ENCODE measurements around the gene OFD1. TPM values are rescaled to one million over a fixed set of nuclear protein-coding genes. Genes with fewer than 3 reads are reported as not detected.

The OFD1 gene
- total RNA-seq, 2 donors from 2014 or later = 25.9 to 29.7 TPM

DNA sequence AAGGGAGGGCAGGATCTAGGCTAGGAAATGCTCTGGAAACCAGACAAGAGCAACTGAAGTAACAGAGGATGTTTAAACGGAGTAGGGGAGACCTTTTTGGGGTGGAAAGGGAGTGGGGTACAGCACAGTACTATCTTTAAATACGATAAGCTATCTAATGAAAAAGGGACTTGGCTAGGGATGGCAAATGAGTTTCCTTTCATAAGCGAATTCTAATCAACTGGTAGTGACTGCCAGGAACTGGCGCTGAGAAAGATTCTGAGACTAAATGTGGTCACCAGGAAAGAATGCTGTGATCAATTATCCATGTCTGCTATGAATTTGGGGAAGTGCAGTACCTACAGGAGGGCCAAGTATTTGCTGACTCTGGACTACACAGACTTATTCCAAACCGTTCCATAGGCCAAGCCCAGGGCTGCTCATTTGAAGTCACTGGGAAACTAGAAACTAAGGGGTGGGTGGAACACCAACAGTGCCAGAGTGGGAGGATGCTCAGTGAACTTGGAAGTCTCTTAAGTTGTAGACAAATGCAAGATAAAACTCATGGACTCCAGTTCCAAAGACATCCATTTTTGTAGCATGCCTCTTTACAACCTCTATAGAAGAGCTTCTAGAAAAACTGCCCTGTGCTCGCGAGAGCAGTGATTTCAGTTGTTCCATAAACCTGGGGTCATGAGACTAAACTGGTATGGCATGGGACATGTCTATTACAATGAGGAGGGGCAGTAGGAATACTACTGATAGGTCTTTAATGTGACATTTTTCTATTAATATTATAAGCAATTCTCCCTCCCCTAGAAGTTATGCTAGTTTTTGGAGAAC, 2.1 kb upstream of the OFD1 start:
- Histone ChIP-seq H3K27me3 (ENCODE audit: control insufficient read depth, insufficient read depth, low read length, poor library complexity, severe bottlenecking) (no peaks in the 10 kb centered on the region), H3K4me1 (ENCODE audit: control insufficient read depth, insufficient read depth, low read length) (no peaks in the 10 kb centered on the region), H3K27ac (ENCODE audit: low read depth, low read length) (no peak overlapping the region), H3K4me3 (ENCODE audit: low read length) (peak overlapping the region; percentile 89), H3K9me3 (ENCODE audit: control insufficient read depth, low read length) (no peaks in the 10 kb centered on the region), H3K36me3 (ENCODE audit: control insufficient read depth, insufficient read depth, low read length) (peaks cover 6% of the 10 kb centered on the region), H3K9ac (ENCODE audit: extremely low read depth, low read length, poor library complexity, severe bottlenecking) (no peak overlapping the region)
- Mint-ChIP-seq H3K36me3 (ENCODE audit: low read depth) (peaks cover 19% of the 10 kb centered on the region), H3K27ac (no peak overlapping the region), H3K4me3 (no peak overlapping the region), H3K9me3 (peaks cover 62% of the 10 kb centered on the region), H3K4me1 (peaks cover 15% of the 10 kb centered on the region), H3K27me3 (ENCODE audit: insufficient read depth) (no peaks in the 10 kb centered on the region)
- DNase-seq = no peak
- no peak for TF ChIP-seq CTCF (conservative IDR thresholded peaks at IDR 0.05)
- WGBS, 2 experiments (ENCODE audit: insufficient coverage in 1 of 2, insufficient read length in 1 of 2) = 93 to 100% methylated on average over 3 to 5 of the region's 7 CpGs

DNA sequence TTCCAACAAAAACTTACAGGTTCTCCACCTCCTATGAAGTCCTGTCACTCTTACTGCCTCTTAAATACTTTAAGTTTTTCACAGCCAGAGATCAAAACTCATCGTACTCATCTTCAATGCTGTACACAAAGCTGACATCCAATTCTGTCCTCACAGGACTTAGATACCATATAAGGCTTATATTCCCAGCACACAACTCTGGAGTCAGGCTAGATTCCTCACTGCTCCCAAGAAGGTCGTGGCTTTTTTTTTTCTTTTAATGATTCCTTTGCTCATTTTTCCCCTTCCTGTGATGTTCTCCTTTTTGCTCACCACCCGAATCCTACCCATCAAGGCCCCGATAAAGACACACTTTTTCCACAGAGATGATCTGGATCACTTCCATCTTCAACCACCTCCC, 1.0 kb upstream of the OFD1 start:
- DNase-seq = no peak
- Mint-ChIP-seq H3K4me3 (peak overlapping the region; percentile 74), H3K27ac (peak overlapping the region; percentile 80), H3K27me3 (ENCODE audit: insufficient read depth) (no peaks in the 10 kb centered on the region), H3K36me3 (ENCODE audit: low read depth) (peaks cover 18% of the 10 kb centered on the region), H3K4me1 (peaks cover 15% of the 10 kb centered on the region), H3K9me3 (peaks cover 57% of the 10 kb centered on the region)
- TF ChIP-seq CTCF (conservative IDR thresholded peaks at IDR 0.05) = no peak
- H3K4me1 ChIP-seq (ENCODE audit: control insufficient read depth, insufficient read depth, low read length) = no peaks in the 10 kb centered on the region
- peak overlapping the region; percentile 80 for H3K9ac ChIP-seq (ENCODE audit: extremely low read depth, low read length, poor library complexity, severe bottlenecking)
- H3K4me3 ChIP-seq (ENCODE audit: low read length) = peak overlapping the region; percentile 89
- no peaks in the 10 kb centered on the region for H3K9me3 ChIP-seq (ENCODE audit: control insufficient read depth, low read length)
- H3K27me3 ChIP-seq (ENCODE audit: control insufficient read depth, insufficient read depth, low read length, poor library complexity, severe bottlenecking) = no peaks in the 10 kb centered on the region
- H3K36me3 ChIP-seq (ENCODE audit: control insufficient read depth, insufficient read depth, low read length) = peaks cover 6% of the 10 kb centered on the region
- H3K27ac ChIP-seq (ENCODE audit: low read depth, low read length) = no peak overlapping the region
- 65 to 80% methylated on average over 1 to 4 of the region's 4 CpGs for WGBS, 2 experiments (ENCODE audit: insufficient coverage in 1 of 2, insufficient read length in 1 of 2)

DNA sequence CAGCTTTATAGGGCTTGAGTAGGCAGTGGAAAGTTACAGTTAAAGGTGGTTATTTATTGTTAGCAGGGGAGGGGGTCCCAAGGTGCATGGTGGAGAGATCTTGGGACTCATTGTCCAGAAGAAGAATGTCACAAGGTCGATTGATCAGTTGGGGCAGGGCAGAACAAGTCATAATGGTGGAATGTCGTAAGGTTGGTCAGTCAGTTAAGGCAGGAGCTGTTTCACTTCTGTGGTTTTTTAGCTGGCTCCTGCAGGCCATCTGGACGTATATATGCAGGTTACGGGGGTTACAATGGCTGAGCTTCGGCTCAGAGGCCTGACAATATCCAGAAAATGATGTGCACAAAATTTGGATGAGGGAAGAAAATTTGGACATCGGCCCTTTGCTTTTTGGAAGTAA, 7.1 kb downstream of the OFD1 start:
- Mint-ChIP-seq H3K36me3 (ENCODE audit: low read depth) (peaks cover 29% of the 10 kb centered on the region), H3K4me1 (peaks cover 13% of the 10 kb centered on the region), H3K4me3 (no peak overlapping the region), H3K27ac (no peak overlapping the region), H3K27me3 (ENCODE audit: insufficient read depth) (no peaks in the 10 kb centered on the region), H3K9me3 (peaks cover 44% of the 10 kb centered on the region)
- Histone ChIP-seq H3K9me3 (ENCODE audit: control insufficient read depth, low read length) (no peaks in the 10 kb centered on the region), H3K27me3 (ENCODE audit: control insufficient read depth, insufficient read depth, low read length, poor library complexity, severe bottlenecking) (no peaks in the 10 kb centered on the region), H3K9ac (ENCODE audit: extremely low read depth, low read length, poor library complexity, severe bottlenecking) (no peak overlapping the region), H3K4me3 (ENCODE audit: low read length) (no peak overlapping the region), H3K36me3 (ENCODE audit: control insufficient read depth, insufficient read depth, low read length) (peaks cover 46% of the 10 kb centered on the region), H3K4me1 (ENCODE audit: control insufficient read depth, insufficient read depth, low read length) (no peaks in the 10 kb centered on the region), H3K27ac (ENCODE audit: low read depth, low read length) (no peak overlapping the region)
- WGBS, 2 experiments (ENCODE audit: insufficient coverage in 1 of 2, insufficient read length in 1 of 2) = 77% methylated on average over 5 of the region's 6 CpGs; no CpG with 5 or more reads in 1 of the 2 experiments
- DNase-seq = no peak
- TF ChIP-seq CTCF (conservative IDR thresholded peaks at IDR 0.05) = no peak

Measured in endodermal cell (in vitro differentiated cells).